Stimulated activated CD8-positive, alpha-beta memory T cell treated with anti-CD3 and anti-CD28 coated beads, Interleukin-15, amount 100 ng/mL, for 48 hours (primary cell): Measurements from ENCODE around the gene NFE2.
"Not testable (repeated sequence)": the region's sequence is repeated elsewhere in the genome, so short reads cannot be mapped to it uniquely, and the experiment has no call there.

Experiments used
- DNase-seq, 2 donors: peaks; one replicate each; pipeline ENCODE4 v3.0.0-alpha.2; 2020; ENCODE audit warnings: low read depth in 2 of 2

The NFE2 gene

GRCh38 chr12:54284070-54284780 is 16.6 kb downstream of the NFE2 start:
- not testable (repeated sequence) for DNase-seq

DNA sequence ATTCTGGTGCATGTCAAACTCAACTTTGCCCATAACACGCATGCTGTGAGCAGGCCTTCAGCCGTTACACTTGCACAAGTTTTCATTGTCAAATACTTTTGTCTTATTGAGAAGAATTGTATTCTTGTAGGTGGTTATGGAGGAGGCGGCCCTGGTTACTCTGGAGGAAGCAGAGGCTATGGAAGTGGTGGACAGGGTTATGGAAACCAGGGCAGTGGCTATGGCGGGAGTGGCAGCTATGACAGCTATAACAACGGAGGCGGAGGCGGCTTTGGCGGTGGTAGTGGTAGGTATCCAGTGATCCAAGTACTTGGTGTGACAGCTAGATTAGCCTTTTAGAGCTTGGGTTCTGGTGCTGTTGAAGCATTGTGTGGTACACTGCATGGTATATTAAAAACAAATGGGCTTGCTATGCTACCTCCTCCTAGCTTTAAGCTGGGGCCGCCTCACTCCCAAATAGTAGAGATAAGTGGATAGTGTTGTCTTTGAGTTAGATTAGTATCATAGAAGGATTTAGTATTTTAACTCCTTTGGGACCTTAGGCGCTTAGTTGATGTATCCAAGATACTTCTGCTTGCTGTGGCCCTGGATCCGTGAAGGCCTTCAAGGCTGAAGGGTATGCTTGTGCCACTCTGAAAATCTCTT is 17.7 kb downstream of the NFE2 start:
- no peak for DNase-seq

DNA sequence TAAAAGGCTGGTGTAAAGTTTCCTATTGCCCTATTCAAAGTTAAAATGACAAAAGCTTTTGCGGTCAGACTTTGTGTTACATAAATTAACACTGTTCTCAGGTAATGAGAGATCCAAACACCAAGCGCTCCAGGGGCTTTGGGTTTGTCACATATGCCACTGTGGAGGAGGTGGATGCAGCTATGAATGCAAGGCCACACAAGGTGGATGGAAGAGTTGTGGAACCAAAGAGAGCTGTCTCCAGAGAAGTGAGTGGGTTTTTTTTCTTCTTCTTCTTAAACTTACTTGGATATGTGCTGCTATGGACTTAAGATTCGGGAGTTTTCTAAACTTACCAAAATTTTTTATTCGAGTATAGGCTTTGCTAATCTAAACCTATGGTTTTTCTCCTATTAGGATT is 19.1 kb downstream of the NFE2 start:
- DNase-seq = not testable (repeated sequence)

- not testable (repeated sequence) for DNase-seq
Observed at GRCh38 chr12:54281261-54281638, 19.6 kb downstream of the NFE2 start.

DNA sequence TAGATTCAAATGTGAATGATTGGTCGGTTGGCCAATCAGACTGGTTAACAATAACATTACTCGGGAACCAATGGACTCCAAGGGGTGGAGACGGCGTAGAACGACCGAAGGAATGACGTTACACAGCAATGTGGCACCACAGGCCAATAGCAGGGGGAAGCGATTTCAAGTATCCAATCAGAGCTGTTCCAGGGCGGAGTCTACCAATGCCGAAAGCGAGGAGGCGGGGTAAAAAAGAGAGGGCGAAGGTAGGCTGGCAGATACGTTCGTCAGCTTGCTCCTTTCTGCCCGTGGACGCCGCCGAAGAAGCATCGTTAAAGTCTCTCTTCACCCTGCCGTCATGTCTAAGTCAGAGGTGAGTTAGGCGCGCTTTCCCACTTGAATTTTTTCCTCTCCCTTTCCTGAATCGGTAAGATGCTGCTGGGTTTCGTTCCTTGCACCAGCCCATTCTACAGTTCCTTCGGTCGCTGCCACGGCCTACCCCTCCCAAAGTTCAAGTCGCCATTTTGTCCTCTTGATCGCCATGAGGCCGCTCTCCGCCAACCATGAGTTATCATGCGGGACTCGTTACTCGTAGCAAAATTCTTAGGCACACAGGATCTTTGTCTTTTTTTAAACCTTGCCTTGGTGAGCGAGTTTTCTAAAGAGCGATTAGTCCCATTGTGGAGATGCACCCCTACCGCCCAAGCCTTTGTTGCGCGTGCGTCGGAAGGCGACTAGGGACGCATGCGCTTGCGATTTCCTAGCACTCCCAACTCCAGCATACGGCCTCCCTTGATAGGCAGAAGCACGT is 20.2 kb downstream of the NFE2 start, which contains the start of gene HNRNPA1:
Gene HNRNPA1, plus strand, starts transcription at position 259 of the 793 bp plus-strand sequence. Its CDS starts 82 bp downstream, at position 341.
- DNase-seq = peak; percentile 90 to 91

DNA sequence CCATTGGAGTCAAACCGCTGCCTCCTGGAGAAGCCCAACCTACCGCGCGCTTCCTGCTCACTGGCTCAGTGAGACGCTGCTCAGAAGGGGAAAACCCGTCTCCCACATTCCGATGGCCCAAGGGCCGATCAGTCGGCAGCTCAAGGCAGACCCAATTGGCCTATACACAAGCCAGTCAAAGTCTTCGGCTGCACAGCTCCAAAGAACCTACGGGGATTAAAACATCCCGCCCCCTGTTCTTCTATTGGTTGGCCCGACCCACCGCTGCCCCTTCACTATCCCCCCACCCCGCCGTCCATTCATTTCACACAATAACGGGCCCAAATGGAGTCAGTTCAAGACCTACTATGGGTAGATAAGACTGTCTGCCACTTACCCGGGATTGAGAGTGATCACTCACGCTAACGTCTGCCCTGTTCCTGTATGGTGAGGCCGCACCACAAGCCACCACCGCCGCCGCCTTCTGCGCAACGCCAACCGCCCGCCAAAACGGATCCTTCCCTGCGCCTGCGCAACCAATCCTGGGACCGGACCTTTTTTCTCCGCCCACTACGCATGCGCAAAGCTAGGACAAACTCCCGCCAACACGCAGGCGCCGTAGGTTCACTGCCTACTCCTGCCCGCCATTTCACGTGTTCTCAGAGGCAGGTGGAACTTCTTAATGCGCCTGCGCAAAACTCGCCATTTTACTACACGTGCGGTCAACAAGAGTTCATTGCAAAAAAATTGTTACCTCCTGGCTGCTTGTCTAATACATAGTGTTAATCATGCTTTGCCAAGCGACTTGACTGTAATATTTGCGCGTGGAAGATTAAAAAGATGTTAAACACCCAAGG is 21.0 kb downstream of the NFE2 start, which contains the start of gene CBX5:
Gene CBX5, minus strand, starts transcription at position 491 of the 836 bp plus-strand sequence. CDS start 22,472 bp downstream, outside the sequence.
- peak; percentile 98 for DNase-seq

- DNase-seq = no peak
Observed at GRCh38 chr12:54279227-54279631, 21.6 kb downstream of the NFE2 start.

DNA sequence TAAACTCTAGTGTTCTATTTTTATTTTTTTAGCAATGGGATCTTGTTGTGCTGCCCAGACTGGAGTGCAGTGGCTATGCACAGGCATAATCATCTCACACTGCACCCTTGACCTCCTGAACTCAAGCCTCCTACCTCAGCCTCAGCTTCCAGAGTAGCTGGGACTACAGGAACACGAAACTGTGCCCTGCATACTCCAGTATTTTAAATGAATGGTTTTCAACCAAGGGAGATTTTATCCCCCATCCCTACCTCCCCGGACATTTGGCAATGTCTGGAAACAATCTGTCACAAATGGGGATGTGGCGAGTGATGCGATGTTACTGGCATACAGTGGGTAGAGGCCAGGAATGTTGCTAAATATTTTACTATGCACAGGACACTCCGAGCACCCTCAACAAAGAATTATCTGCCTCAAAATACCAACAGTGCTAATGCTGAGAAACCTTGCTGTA is 23.0 kb downstream of the NFE2 start:
- DNase-seq = no peak

- no peak for DNase-seq
Observed at GRCh38 chr12:54276368-54276767, 24.4 kb downstream of the NFE2 start.

DNA sequence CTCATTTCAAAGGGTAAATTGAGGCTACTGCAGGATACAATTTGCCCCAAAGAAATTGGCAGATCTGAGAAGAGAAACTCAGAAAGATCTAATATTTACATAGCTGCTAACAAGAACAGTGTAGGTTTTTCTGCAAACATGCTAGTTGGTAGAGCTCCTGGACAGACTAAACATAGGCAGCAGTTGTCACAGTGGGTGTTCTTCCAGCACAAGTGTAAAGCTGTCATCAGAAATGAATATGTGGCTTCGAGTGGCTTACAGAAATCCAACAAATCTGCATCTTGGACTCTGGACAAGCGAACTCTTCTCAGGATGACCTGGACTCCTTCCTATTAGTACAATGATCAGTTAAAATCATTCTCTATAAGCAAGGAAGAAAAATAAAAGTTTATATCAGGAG is 26.8 kb downstream of the NFE2 start:
- DNase-seq = no peak

- DNase-seq = no peak
Observed at GRCh38 chr12:54272214-54272613, 28.6 kb downstream of the NFE2 start.

GRCh38 chr12:54270345-54270744 is 30.5 kb downstream of the NFE2 start:
- DNase-seq = no peak

DNA sequence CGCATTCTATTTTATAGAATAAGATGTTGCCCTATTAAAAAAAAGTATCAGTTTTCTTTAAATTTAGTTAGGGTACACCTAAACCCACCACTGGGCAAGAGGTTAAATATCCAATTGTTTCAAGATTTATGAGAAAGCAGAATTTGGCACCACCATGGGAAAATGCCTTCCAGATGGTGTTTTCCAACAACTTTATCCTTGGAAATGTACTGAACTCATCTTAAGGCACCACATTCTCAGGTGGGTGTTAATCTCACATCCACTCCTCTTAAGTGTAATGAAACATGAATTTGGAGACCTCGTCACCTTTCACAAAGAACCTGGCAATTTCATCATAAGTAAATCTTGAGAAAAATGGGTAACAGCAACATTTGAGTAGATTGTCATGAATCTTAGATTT is 34.0 kb downstream of the NFE2 start:
- no peak for DNase-seq

DNA sequence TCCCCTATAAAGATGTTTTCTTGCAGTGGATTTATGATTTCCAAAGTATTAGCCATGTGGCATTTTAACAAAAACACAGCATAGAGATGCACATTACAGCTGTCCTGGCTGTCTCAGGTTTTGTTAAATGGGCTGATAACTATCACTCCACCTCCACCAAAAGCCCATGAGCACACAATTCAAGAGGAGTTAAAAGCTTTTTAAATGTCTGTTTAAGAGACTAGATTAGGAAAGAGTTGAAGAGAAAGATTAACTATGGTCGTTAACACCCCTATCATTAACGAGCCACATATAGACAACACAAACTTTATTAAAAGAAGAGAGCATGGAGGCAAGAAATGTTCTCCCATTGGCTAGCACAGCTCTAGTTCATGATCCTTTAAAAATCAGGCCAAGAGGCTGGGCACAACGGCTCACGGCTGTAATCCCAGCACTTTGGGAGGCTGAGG is 35.4 kb downstream of the NFE2 start:
- DNase-seq = no peak

GRCh38 chr12:54262403-54262925 is 38.4 kb downstream of the NFE2 start:
- DNase-seq = no peak

DNA sequence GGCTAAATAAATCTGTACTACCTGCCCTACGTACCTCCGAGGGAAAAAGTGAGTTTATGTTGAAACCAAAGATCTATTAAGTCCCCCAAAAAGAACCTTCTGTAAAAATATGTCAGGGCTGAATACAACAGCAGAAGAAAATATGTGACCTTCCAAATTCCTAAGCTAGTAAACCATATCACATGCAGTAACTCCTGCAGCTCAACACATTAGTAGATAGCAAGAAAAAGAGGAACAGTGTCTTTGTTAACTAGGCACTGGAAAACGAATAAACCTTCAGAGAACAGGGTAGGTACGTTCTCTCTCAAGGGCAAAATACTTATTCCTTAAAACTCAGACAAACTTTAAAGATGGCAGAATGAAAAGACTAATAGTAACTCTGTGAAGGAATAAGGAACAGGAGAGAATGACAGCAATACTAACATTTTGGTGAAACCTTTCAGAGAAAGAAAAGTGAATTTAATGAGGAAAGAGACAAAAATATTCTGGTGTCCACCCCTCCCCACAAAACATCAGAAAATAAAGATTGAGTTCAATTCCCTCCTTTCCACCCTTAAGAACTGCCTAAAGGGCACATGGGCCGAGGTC is 38.9 kb downstream of the NFE2 start:
- DNase-seq = no peak

- DNase-seq = peak; percentile 30 to 55
Observed at GRCh38 chr12:54259194-54260011, 41.4 kb downstream of the NFE2 start.

DNA sequence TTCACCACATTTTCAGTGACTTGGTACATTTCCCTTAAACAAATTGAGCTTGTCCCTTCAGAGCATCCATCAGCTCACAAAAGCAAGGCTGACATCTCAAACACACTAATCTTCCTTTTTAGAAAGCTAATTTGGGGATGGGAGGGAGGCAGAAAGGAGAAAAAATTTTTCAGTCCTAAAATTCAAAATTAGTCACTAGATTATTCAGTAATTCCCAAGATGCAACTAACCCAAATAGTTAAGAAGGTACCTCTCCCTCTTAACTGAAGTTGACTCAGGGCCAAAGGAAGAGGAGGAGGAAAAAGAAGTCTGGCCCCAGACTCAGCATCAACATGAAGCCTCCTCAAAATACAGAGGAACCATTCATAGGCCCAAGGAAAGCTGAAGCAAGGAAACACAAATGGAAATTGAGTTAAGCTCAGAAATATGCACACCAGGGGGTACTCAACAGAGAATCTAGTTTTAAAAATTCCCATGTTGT is 42.6 kb downstream of the NFE2 start:
- DNase-seq = no peak

- DNase-seq = no peak
Observed at GRCh38 chr12:54257332-54257731, 43.5 kb downstream of the NFE2 start.

- no peak for DNase-seq
Observed at GRCh38 chr12:54253240-54253639, 47.6 kb downstream of the NFE2 start.
